GM12878 (cell line): ENCODE results near the gene USE1. TPM values are rescaled to one million over a fixed set of nuclear protein-coding genes. Genes with fewer than 3 reads are reported as not detected.

Experiments
- ATAC-seq: fragments of 200-7000 bp; cut with Tn5 transposase; 3 replicates; pipeline ENCODE4 v1.9.1; 2020; ENCODE audit warnings: mild to moderate bottlenecking, moderate library complexity
- BruUV-seq: library from RNA; stranded (reverse); fragments of 400-500 nt; replicated peaks from 2 replicates; lab custom pipeline; 2021; lab: Mats Ljungman, UMichigan
- CTCF ChIA-PET: fragments of 300-600 bp; sonication (Branson Sonifier 250); formaldehyde crosslinking; extraction: SDS; loops from one replicate; lab custom pipeline; 2021; ENCODE audit warnings: inconsistent platforms; lab: Yijun Ruan, JAX
- POLR2A ChIA-PET: fragments of 350-600 bp; formaldehyde crosslinking; extraction: SDS; loops from one replicate; lab custom pipeline; 2021; ENCODE audit warnings: inconsistent platforms; lab: Charles Lee
- RAD21 ChIA-PET: fragments of 300-600 bp; sonication (Branson Sonifier 250); formaldehyde crosslinking; loops from one replicate; lab custom pipeline; 2023; ENCODE audit warnings: antibody characterized with exemption; ENCODE audit not compliant: unreplicated experiment; lab: Charles Lee
- SMC1A ChIA-PET: fragments of 300-600 bp; sonication (Branson Sonifier 250); formaldehyde crosslinking; loops from one replicate; lab custom pipeline; 2023; ENCODE audit not compliant: unreplicated experiment, uncharacterized antibody; lab: Charles Lee
- DNase-seq: peaks from one replicate; pipeline ENCODE4 v3.0.0-alpha.2; 2011; ENCODE audit warnings: low read depth, low spot score
- FAIRE-seq: peaks from 3 replicates; lab custom pipeline; 2011; peaks lifted over from hg19 to GRCh38; lab: Jason Lieb, UNC
- H2AFZ ChIP-seq: 2 replicates; pipeline ENCODE4 v1.6.0; 2011; ENCODE audit warnings: low read depth, low read length, control low read depth; ENCODE audit not compliant: control insufficient read depth
- H3K27ac ChIP-seq: 2 replicates; pipeline ENCODE4 v1.5.1; 2011; ENCODE audit warnings: control low read depth; ENCODE audit not compliant: control insufficient read depth, insufficient read depth
- H3K27me3 ChIP-seq, 2 experiments: replicated peaks in 1 of 2; 2 replicates each; pipeline versions ENCODE4 v1.6.0 to v1.6.1; 2011; ENCODE audit warnings: low read length in 1 of 2; ENCODE audit not compliant: control insufficient read depth in 2 of 2, insufficient read depth in 2 of 2
- H3K36me3 ChIP-seq, 2 experiments: 2 replicates each; pipeline ENCODE4 v1.5.1; 2011; ENCODE audit warnings: low read length in 1 of 2; ENCODE audit not compliant: control insufficient read depth in 2 of 2, insufficient read depth in 2 of 2
- H3K4me1 ChIP-seq: 2 replicates; pipeline ENCODE4 v1.6.1; 2011; ENCODE audit warnings: mild to moderate bottlenecking, low read length, moderate library complexity, mixed read lengths; ENCODE audit not compliant: control insufficient read depth, insufficient read depth
- H3K4me2 ChIP-seq: 2 replicates; pipeline ENCODE4 v1.6.0; 2011; ENCODE audit warnings: control low read depth; ENCODE audit not compliant: control insufficient read depth, insufficient read depth
- H3K4me3 ChIP-seq: fragments of 200-600 bp; sonication (generic); 2 replicates; pipeline ENCODE4 v1.5.1; 2016
- H3K79me2 ChIP-seq: 2 replicates; pipeline ENCODE4 v1.6.0; 2011; ENCODE audit warnings: low read length; ENCODE audit not compliant: control insufficient read depth, insufficient read depth
- H3K9ac ChIP-seq: 2 replicates; pipeline ENCODE4 v1.8.0; 2011; ENCODE audit warnings: low read length, control low read depth, mixed read lengths; ENCODE audit not compliant: control insufficient read depth, insufficient read depth
- H3K9me3 ChIP-seq: replicated peaks from 3 replicates; pipeline ENCODE4 v1.5.1; 2011; ENCODE audit warnings: mild to moderate bottlenecking, low read length; ENCODE audit not compliant: control insufficient read depth, insufficient read depth
- H4K20me1 ChIP-seq: 2 replicates; pipeline ENCODE4 v1.6.0; 2011; ENCODE audit not compliant: control insufficient read depth, insufficient read depth
- BACH1 ChIP-seq: fragments of 450-650 bp; IDR thresholded peaks from 2 replicates; pipeline ENCODE4 v1.6.1; 2017; ENCODE audit warnings: mild to moderate bottlenecking, borderline replicate concordance
- CTCF ChIP-seq, 3 experiments: IDR thresholded peaks in 2 of 3; conservative IDR thresholded peaks in 1 of 3; 2 replicates each; pipeline ENCODE4 v1.5.1; 2011; ENCODE audit warnings: low read depth in 3 of 3, low read length in 3 of 3, mild to moderate bottlenecking in 3 of 3, control low read depth in 2 of 3, moderate library complexity in 2 of 3, inconsistent platforms in 1 of 3, mixed read lengths in 1 of 3; ENCODE audit not compliant: control insufficient read depth in 2 of 3, insufficient read depth in 1 of 3; ENCODE audit errors: extremely low read depth in 1 of 3
- EED ChIP-seq: sonication (generic); IDR thresholded peaks from 2 replicates; pipeline ENCODE4 v1.6.1; 2016; ENCODE audit warnings: antibody characterized with exemption, low read depth
- ETV6 ChIP-seq, 2 experiments: fragments of 450-650 bp in 1 of 2; IDR thresholded peaks in 1 of 2; conservative IDR thresholded peaks in 1 of 2; 2 replicates each; pipeline ENCODE4 v1.6.1; 2014; ENCODE audit warnings: antibody characterized with exemption in 1 of 2, borderline replicate concordance in 1 of 2, low read depth in 1 of 2, mild to moderate bottlenecking in 1 of 2, moderate library complexity in 1 of 2
- IRF4 ChIP-seq: IDR thresholded peaks from 2 replicates; pipeline ENCODE4 v1.6.1; 2011; ENCODE audit warnings: low read depth, low read length
- MEF2B ChIP-seq: fragments of 450-650 bp; IDR thresholded peaks from 2 replicates; pipeline ENCODE4 v1.6.1; 2018; ENCODE audit warnings: mild to moderate bottlenecking, moderate library complexity; ENCODE audit not compliant: partially characterized antibody, poor library complexity, severe bottlenecking
- NFYA ChIP-seq: IDR thresholded peaks from 2 replicates; pipeline ENCODE4 v1.6.1; 2011; ENCODE audit warnings: low read depth, mild to moderate bottlenecking, low read length, improper control_type of control experiment, borderline replicate concordance
- NR2C1 ChIP-seq: fragments of 450-650 bp; IDR thresholded peaks from 2 replicates; pipeline ENCODE4 v1.6.1; 2017; ENCODE audit warnings: antibody characterized with exemption, mild to moderate bottlenecking, moderate library complexity
- SKIL ChIP-seq: fragments of 450-650 bp; IDR thresholded peaks from 2 replicates; pipeline ENCODE4 v1.6.1; 2017; ENCODE audit warnings: mild to moderate bottlenecking, low read depth, inconsistent platforms; ENCODE audit not compliant: poor library complexity, severe bottlenecking
- SMC3 ChIP-seq: IDR thresholded peaks from 2 replicates; pipeline ENCODE4 v1.6.1; 2011; ENCODE audit warnings: low read length, improper control_type of control experiment, borderline replicate concordance
- TBL1XR1 ChIP-seq: IDR thresholded peaks from 2 replicates; pipeline ENCODE4 v1.6.1; 2012; ENCODE audit warnings: low read depth, low read length, improper control_type of control experiment
- TCF12 ChIP-seq: IDR thresholded peaks from 2 replicates; pipeline ENCODE4 v1.6.1; 2011; ENCODE audit warnings: low read depth, mild to moderate bottlenecking, low read length
- ZBED1 ChIP-seq: IDR thresholded peaks from 2 replicates; pipeline ENCODE4 v1.6.1; 2016; ENCODE audit warnings: borderline replicate concordance
- ZNF24 ChIP-seq: fragments of 450-650 bp; IDR thresholded peaks from 2 replicates; pipeline ENCODE4 v1.6.1; 2017; ENCODE audit warnings: antibody characterized with exemption, mild to moderate bottlenecking
- ZNF384 ChIP-seq: IDR thresholded peaks from 2 replicates; pipeline ENCODE4 v1.6.1; 2012; ENCODE audit warnings: low read depth, mild to moderate bottlenecking, low read length, improper control_type of control experiment, borderline replicate concordance
- ZZZ3 ChIP-seq: IDR thresholded peaks from 2 replicates; pipeline ENCODE4 v1.6.1; 2011; ENCODE audit warnings: low read depth; ENCODE audit not compliant: control insufficient read depth, insufficient read length
- WGBS: methylation state at CpG from one replicate; pipeline ENCODE4 v1.1.6; 2016; ENCODE audit warnings: low lambda C conversion rate; ENCODE audit not compliant: insufficient replicate concordance, insufficient coverage; ENCODE audit errors: missing lambda C conversion rate; 5-methylcytosine and 5-hydroxymethylcytosine counted together
- in situ Hi-C: fragments of 300-500 bp; cut with MboI; formaldehyde crosslinking; loops from 9 replicates; pipeline ENCODE4 v1.14.3; 2018; ENCODE audit warnings: mixed read lengths
- intact Hi-C: fragments of 100-400 bp; cut with micrococcal nuclease; formaldehyde crosslinking; loops from one replicate; pipeline ENCODE4 v1.14.2; 2022; ENCODE audit not compliant: unreplicated experiment
- polyA plus RNA-seq, 11 experiments: library from polyadenylated mRNA; depleted of rRNA in 4 of 11; unstranded in 6 of 11; stranded (reverse) in 5 of 11; fragments of >200 nt; fragmentation: Nextera tagmentation in 4 of 11; fragmentation: Illumina TruSeq in 1 of 11; extraction: Ambion mirVana in 4 of 11; extraction: Trizol in 1 of 11; gene quantifications; 1 replicate in 1 of 11; 2 replicates in 10 of 11; pipeline versions ENCODE4 v1.2.1 to v1.2.3, GENCODE V29; 2011 to 2016; ENCODE audit warnings: inconsistent platforms in 2 of 11, missing spikeins in 2 of 11, low read depth in 1 of 11
- total RNA-seq, 4 experiments: library from RNA; depleted of rRNA in 3 of 4; stranded (reverse); fragments of >200 nt in 3 of 4; fragmentation: Illumina TruSeq in 1 of 4; extraction: Trizol in 1 of 4; gene quantifications; 2 replicates each; pipeline versions ENCODE4 v1.2.1 to v1.2.3, GENCODE V29; 2013 to 2021

USE1 gene
- total and polyA plus RNA-seq, 10 of the 15 experiments (the other 5 are each of a cell fraction or from before 2014, with no cell fraction given) = 9.7 to 24.0 (median 16.1) TPM

GRCh38 chr19:17205237-17206140 lies 9.7 kb upstream of the USE1 start (continued):
- TF ChIP-seq CTCF (IDR thresholded peaks at IDR 0.05 in 2 of 3, conservative IDR thresholded peaks at IDR 0.05 in 1 of 3; ENCODE audit: control insufficient read depth in 2 of 3, extremely low read depth in 1 of 3, insufficient read depth in 1 of 3, low read depth in 3 of 3, low read length in 3 of 3) (peak; percentile 57 to 73 (median 71)), BACH1 (no peak), IRF4 (no peak), ZNF24 (no peak), SMC3 (peak; percentile 46; the same call in 1 of the 2 replicates), TCF12 (no peak), ZNF384 (no peak)

DNA sequence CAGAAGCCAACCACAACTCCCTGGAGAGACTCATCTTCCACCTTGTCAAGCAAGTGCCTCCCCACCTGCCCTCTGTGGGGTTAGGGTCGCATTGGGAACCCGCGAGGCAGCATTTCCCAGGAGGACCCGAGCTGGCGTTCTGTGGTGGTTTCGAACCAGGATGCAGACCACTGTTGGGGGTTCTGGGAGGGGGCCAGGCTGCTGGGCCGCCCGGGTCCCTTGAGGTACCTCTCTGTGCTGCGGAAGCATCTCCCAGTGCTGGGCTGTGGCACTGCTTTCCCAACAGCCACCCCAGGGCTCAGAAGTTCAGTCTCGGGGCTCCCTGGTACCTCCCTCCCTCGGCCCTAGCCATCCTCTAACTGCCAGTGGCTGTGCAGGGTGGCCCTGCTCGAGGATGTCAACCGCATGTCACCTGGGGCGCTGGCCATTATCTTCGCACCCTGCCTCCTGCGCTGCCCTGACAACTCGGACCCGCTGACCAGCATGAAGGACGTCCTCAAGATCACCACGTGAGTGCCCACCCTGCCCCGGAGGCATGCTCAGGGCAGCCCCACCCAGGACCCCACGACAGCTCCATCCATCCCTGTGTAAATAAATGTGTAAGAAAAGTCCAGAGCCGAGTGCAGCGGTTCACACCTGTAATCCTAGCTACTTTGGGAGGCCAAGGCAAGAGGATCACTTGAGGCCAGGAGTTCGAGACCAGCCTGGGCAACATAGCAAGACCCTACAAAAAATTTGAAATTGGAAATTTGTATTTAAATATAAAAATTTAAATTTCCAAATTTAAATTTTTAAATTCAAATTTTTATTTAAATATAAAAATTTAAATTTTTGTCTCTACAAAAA lies 8.2 kb upstream of the USE1 start:
- Histone ChIP-seq H3K4me2 (no peak overlapping the region), H3K79me2 (no peaks in the 10 kb centered on the region), H2AFZ (no peak overlapping the region), H3K27ac (no peak overlapping the region), H3K4me1 (no peaks in the 10 kb centered on the region; the same call in 1 of the 2 replicates), H3K9me3 (no peaks in the 10 kb centered on the region), H3K36me3 (peaks cover 7 to 43% of the 10 kb centered on the region in 2 experiments; a peak in 3 of 4 replicates), H4K20me1 (no peaks in the 10 kb centered on the region), H3K4me3 (no peak overlapping the region), H3K27me3 (no peaks in the 10 kb centered on the region), H3K9ac (no peak overlapping the region)
- no peak for FAIRE-seq
- ChIA-PET POLR2A (no interaction called here), SMC1A (interaction anchor here (0.6 kb wide), 1 partner anchor 18 kb away, joined by 4 read pairs; no protein-coding TSS in a partner anchor), RAD21 (interaction anchor here (1.3 kb wide), 1 partner anchor 53 kb away, joined by 3 read pairs; no protein-coding TSS in a partner anchor), CTCF (interaction anchor here (0.5 to 0.6 kb wide), 2 partner anchors 33 to 1487 kb away, joined by 3 read pairs; no protein-coding TSS in a partner anchor)
- intact Hi-C loops = no loop called here
- in situ Hi-C loops = no loop called here
- BruUV-seq = no TSS peak
- DNase-seq = no peak
- ATAC-seq = no peak
- WGBS = 95% methylated on average over 25 of the region's 25 CpGs
- TF ChIP-seq NR2C1 = no peak
- no peak for TF ChIP-seq NFYA
- no peak for TF ChIP-seq MEF2B
- TF ChIP-seq ETV6 (conservative IDR thresholded peaks at IDR 0.05 in 1 of 2, IDR thresholded peaks at IDR 0.05 in 1 of 2; ENCODE audit: borderline replicate concordance in 1 of 2, low read depth in 1 of 2) = no peak
- no peak for TF ChIP-seq ZBED1
- TF ChIP-seq ZNF384 = no peak
- no peak for TF ChIP-seq SKIL
- TF ChIP-seq EED = no peak
- TF ChIP-seq IRF4 = no peak
- TF ChIP-seq TBL1XR1 = no peak
- TF ChIP-seq ZZZ3 = no peak
